CD4-positive, alpha-beta T cell (primary cell): Measurements from ENCODE around the gene DCP2. TPM values are rescaled to one million over a fixed set of nuclear protein-coding genes. Genes with fewer than 3 reads are reported as not detected.

Experiments
- ATAC-seq: fragments of 200-7000 bp; cut with Tn5 transposase; one replicate; pipeline ENCODE4 v1.10.0; 2022; ENCODE audit warnings: mild to moderate bottlenecking; ENCODE audit not compliant: poor library complexity
- CTCF ChIA-PET: fragments of 350-600 bp; sonication (Branson Sonifier 250); formaldehyde crosslinking; loops from one replicate; lab custom pipeline; 2021; ENCODE audit warnings: antibody characterized with exemption, inconsistent platforms; lab: Charles Lee
- POLR2A ChIA-PET: fragments of 350-600 bp; sonication (Branson Sonifier 250); formaldehyde crosslinking; loops from one replicate; lab custom pipeline; 2021; ENCODE audit warnings: antibody characterized with exemption, inconsistent platforms; lab: Charles Lee
- DNase-seq, 14 experiments: peaks; one replicate each; pipeline ENCODE4 v3.0.0-alpha.2; 2013 to 2020; ENCODE audit warnings: mixed read lengths in 2 of 14
- H3K27ac ChIP-seq, 2 donors: one replicate each; pipeline versions ENCODE4 v1.5.1 to v1.7.0; 2013; ENCODE audit warnings: low read length in 2 of 2, low read depth in 1 of 2, mild to moderate bottlenecking in 1 of 2
- H3K27me3 ChIP-seq, 2 experiments: 1 replicate in 1 of 2; 2 replicates in 1 of 2; pipeline versions ENCODE4 v1.6.1 to v1.7.0; 2013; ENCODE audit warnings: low read length in 2 of 2, control low read depth in 1 of 2, mild to moderate bottlenecking in 1 of 2, moderate library complexity in 1 of 2; ENCODE audit not compliant: insufficient read depth in 2 of 2, control insufficient read depth in 1 of 2
- H3K36me3 ChIP-seq: one replicate; pipeline ENCODE4 v1.6.1; 2013; ENCODE audit warnings: low read length, control low read depth; ENCODE audit not compliant: insufficient read depth
- H3K4me1 ChIP-seq: one replicate; pipeline ENCODE4 v1.6.1; 2013; ENCODE audit warnings: low read length, control low read depth; ENCODE audit not compliant: insufficient read depth
- H3K4me3 ChIP-seq: one replicate; pipeline ENCODE4 v1.5.1; 2013; ENCODE audit warnings: mild to moderate bottlenecking, low read length, moderate library complexity
- H3K9me3 ChIP-seq, 2 experiments: 1 replicate in 1 of 2; 2 replicates in 1 of 2; pipeline versions ENCODE4 v1.6.1 to v1.7.0; 2013; ENCODE audit warnings: low read length in 2 of 2, mild to moderate bottlenecking in 2 of 2, control low read depth in 1 of 2, moderate library complexity in 1 of 2; ENCODE audit not compliant: control insufficient read depth in 1 of 2, insufficient read depth in 1 of 2
- H3K27ac Mint-ChIP-seq: one replicate; pipeline ENCODE4 v1.8.0; 2020; ENCODE audit warnings: mixed read lengths
- H3K27me3 Mint-ChIP-seq: one replicate; pipeline ENCODE4 v1.8.0; 2021; ENCODE audit warnings: mixed read lengths
- H3K36me3 Mint-ChIP-seq: one replicate; pipeline ENCODE4 v1.8.0; 2021; ENCODE audit warnings: low read depth, mixed read lengths
- H3K4me1 Mint-ChIP-seq: one replicate; pipeline ENCODE4 v1.8.0; 2021; ENCODE audit warnings: low read depth, mixed read lengths
- H3K4me3 Mint-ChIP-seq: one replicate; pipeline ENCODE4 v1.8.0; 2020; ENCODE audit warnings: mild to moderate bottlenecking, mixed read lengths
- H3K9me3 Mint-ChIP-seq: one replicate; pipeline ENCODE4 v1.8.0; 2020; ENCODE audit warnings: mixed read lengths
- CTCF ChIP-seq: fragments of 200-600 bp; IDR thresholded peaks from one replicate; pipeline ENCODE4 v1.8.0; 2022; ENCODE audit warnings: antibody characterized with exemption, mild to moderate bottlenecking
- intact Hi-C, 2 experiments: fragments of 100-400 bp; cut with DNase I in 1 of 2; cut with micrococcal nuclease in 1 of 2; formaldehyde crosslinking; loops; one replicate each; pipeline versions ENCODE4 v1.15.1 to v1.9.0; 2023 to 2025; cut with DNase I, micrococcal nuclease
- total RNA-seq, 174 experiments: library from RNA in 2 of 174; stranded (reverse) in 2 of 174; gene quantifications; one replicate each; pipeline ENCODE4 v1.2.3 and lab custom pipeline; 2021 to 2026

Gene DCP2
- total RNA-seq, 2 experiments from 2014 or later: 86.3 to 87.1 TPM

DNA sequence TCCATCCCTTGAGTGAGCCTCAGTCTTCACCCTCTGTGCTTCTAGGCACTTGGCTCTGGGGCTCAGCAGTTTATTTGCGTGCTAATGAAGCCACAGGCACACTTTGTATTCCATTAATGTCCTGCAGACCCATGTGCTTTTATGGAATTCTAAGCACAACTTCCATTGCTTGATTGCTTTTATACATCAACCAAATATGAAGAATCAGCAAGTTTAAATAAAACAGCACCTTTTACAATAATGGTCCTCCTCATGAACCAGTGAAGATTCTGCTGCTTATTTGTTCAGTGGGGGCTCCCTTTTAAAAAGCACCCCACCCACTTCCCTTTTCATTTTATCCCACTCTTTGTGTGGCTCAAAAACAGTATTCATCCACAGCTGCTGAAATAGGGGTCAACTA, 60.2 kb downstream of the DCP2 start:
- H3K36me3 Mint-ChIP-seq: no peaks in the 10 kb centered on the region
- H3K4me1 ChIP-seq: peaks cover 4% of the 10 kb centered on the region
- TF ChIP-seq CTCF: no peak
- peaks cover 7% of the 10 kb centered on the region for H3K4me1 Mint-ChIP-seq
- ChIA-PET POLR2A (no interaction called here), CTCF (no interaction called here)
- no peak for ATAC-seq
- DNase-seq: no peak
- no peak overlapping the region for H3K27ac ChIP-seq
- no peak overlapping the region for H3K4me3 ChIP-seq
- H3K9me3 Mint-ChIP-seq: no peaks in the 10 kb centered on the region
- H3K9me3 ChIP-seq: no peaks in the 10 kb centered on the region
- H3K27me3 Mint-ChIP-seq: no peaks in the 10 kb centered on the region
- no peak overlapping the region for H3K4me3 Mint-ChIP-seq
- intact Hi-C loops: no loop called here
- no peak overlapping the region for H3K27ac Mint-ChIP-seq
- H3K27me3 ChIP-seq: no peaks in the 10 kb centered on the region
- no peaks in the 10 kb centered on the region for H3K36me3 ChIP-seq

DNA sequence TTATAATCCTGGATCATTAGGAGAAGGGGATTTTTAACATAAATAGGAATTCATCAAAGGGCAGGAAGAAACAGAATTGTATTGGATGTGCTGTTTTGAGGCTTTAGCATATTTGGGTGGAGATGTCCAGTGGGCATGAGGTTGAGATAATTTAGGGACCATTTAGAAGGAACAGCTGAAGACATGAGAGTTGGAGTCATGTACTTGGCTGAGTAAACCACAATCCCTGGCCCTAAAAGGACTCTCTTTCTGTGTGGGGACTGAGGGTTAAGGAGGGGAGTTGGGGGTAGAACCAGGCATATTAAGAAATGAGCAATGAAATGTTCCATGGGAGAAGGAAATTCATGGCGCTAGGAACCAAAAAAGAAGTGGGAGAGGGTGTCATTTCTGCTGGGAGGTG, 61.5 kb downstream of the DCP2 start:
- ChIA-PET CTCF (no interaction called here), POLR2A (interaction anchor here (1.2 kb wide), 1 partner anchor 90 kb away, joined by 3 read pairs; no protein-coding TSS in a partner anchor)
- Histone ChIP-seq H3K9me3 (no peaks in the 10 kb centered on the region), H3K27me3 (no peaks in the 10 kb centered on the region), H3K4me3 (no peak overlapping the region), H3K36me3 (no peaks in the 10 kb centered on the region), H3K27ac (no peak overlapping the region), H3K4me1 (peaks cover 4% of the 10 kb centered on the region)
- Mint-ChIP-seq H3K27ac (no peak overlapping the region), H3K9me3 (no peaks in the 10 kb centered on the region), H3K4me1 (peaks cover 7% of the 10 kb centered on the region), H3K27me3 (no peaks in the 10 kb centered on the region), H3K36me3 (no peaks in the 10 kb centered on the region), H3K4me3 (no peak overlapping the region)
- no peak for TF ChIP-seq CTCF
- no peak for DNase-seq
- no peak for ATAC-seq
- intact Hi-C loops: no loop called here

DNA sequence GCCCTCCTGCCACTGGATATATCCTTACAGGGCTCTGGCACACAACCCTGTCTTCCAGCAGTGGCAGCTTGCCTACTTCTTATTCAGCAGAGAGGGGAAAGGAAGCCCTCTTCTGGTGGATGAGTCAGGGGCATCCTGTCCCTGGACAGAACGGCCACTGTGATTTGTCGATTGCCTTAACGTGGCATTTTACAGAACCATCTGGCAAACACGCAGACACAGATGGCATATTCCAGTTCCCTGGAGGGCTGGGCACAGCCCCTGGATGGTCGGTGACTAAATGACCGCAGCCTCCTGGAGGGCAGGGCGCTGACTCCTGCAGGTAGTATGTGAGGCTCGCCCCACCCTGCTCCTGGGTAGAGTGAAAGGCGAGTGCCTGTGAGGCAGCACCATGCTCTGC, 62.1 kb downstream of the DCP2 start:
- no peaks in the 10 kb centered on the region for H3K27me3 ChIP-seq
- no peaks in the 10 kb centered on the region for H3K9me3 ChIP-seq
- Mint-ChIP-seq H3K4me1 (peaks cover 7% of the 10 kb centered on the region), H3K36me3 (no peaks in the 10 kb centered on the region), H3K27ac (no peak overlapping the region), H3K9me3 (no peaks in the 10 kb centered on the region), H3K4me3 (no peak overlapping the region), H3K27me3 (no peaks in the 10 kb centered on the region)
- H3K4me1 ChIP-seq: peaks cover 4% of the 10 kb centered on the region
- DNase-seq (no peak), ATAC-seq (no peak)
- H3K4me3 ChIP-seq: no peak overlapping the region
- TF ChIP-seq CTCF: no peak
- H3K36me3 ChIP-seq: no peaks in the 10 kb centered on the region
- no peak overlapping the region for H3K27ac ChIP-seq
- intact Hi-C loops: no loop called here
- POLR2A ChIA-PET: interaction anchor here (1.2 kb wide), 1 partner anchor 89 kb away, joined by 3 read pairs; no protein-coding TSS in a partner anchor
- CTCF ChIA-PET: no interaction called here
